Natural killer cell treated with Interleukin-12 subunit alpha and Interleukin-12 subunit beta and Interleukin-15 and Interleukin-18, amount 100 ng/mL, for 72 hours (primary cell): Measurements from ENCODE around the gene SAMD5. TPM values are rescaled to one million over a fixed set of nuclear protein-coding genes. Genes with fewer than 3 reads are reported as not detected.

ENCODE experiments used
- ATAC-seq, 2 donors: fragments of 150-1000 bp; cut with Tn5 transposase in 1 of 2; sonication (Bioruptor Pico), chemical (Tn5 transposase) in 1 of 2; 2 replicates each; pipeline ENCODE4 v1.10.0; 2021
- DNase-seq: peaks from one replicate; pipeline ENCODE4 v3.0.0; 2022; ENCODE audit warnings: low spot score
- H3K27ac Mint-ChIP-seq, 2 donors: 1 replicate in 1 of 2; 2 replicates in 1 of 2; pipeline ENCODE4 v1.8.0; 2022; ENCODE audit warnings: mixed read lengths in 2 of 2, mild to moderate bottlenecking in 1 of 2, moderate library complexity in 1 of 2
- H3K27me3 Mint-ChIP-seq, 2 donors: 1 replicate in 1 of 2; 2 replicates in 1 of 2; pipeline ENCODE4 v1.8.0; 2022; ENCODE audit warnings: mixed read lengths in 2 of 2
- H3K36me3 Mint-ChIP-seq: one replicate; pipeline ENCODE4 v1.8.0; 2022; ENCODE audit warnings: mixed read lengths
- H3K4me1 Mint-ChIP-seq, 2 donors: 1 replicate in 1 of 2; 2 replicates in 1 of 2; pipeline ENCODE4 v1.8.0; 2022; ENCODE audit warnings: low read depth in 2 of 2, mixed read lengths in 2 of 2, mild to moderate bottlenecking in 1 of 2
- H3K4me3 Mint-ChIP-seq: one replicate; pipeline ENCODE4 v1.8.0; 2022; ENCODE audit warnings: mixed read lengths
- H3K9me3 Mint-ChIP-seq: 2 replicates; pipeline ENCODE4 v1.8.0; 2022; ENCODE audit warnings: mixed read lengths
- total RNA-seq, 2 donors: library from RNA; stranded (reverse); gene quantifications; one replicate each; pipeline ENCODE4 v1.2.3, GENCODE V29; 2022

SAMD5 gene
- total RNA-seq, 2 donors from 2014 or later, result not detected

- H3K27me3 Mint-ChIP-seq, result peaks cover 40 to 44% of the 10 kb centered on the region in 2 donors
- H3K27ac Mint-ChIP-seq, result no peak overlapping the region
- H3K9me3 Mint-ChIP-seq, result no peaks in the 10 kb centered on the region
- H3K4me3 Mint-ChIP-seq, result peak overlapping the region; percentile 50
- ATAC-seq, result peak in 1 of 2 donors; percentile 24
- H3K4me1 Mint-ChIP-seq, result peaks cover 4 to 5% of the 10 kb centered on the region in 2 donors
- DNase-seq, result no peak
- peaks cover 4% of the 10 kb centered on the region for H3K36me3 Mint-ChIP-seq
Observed at GRCh38 chr6:147508866-147509608, 547 bp downstream of the SAMD5 start.

DNA sequence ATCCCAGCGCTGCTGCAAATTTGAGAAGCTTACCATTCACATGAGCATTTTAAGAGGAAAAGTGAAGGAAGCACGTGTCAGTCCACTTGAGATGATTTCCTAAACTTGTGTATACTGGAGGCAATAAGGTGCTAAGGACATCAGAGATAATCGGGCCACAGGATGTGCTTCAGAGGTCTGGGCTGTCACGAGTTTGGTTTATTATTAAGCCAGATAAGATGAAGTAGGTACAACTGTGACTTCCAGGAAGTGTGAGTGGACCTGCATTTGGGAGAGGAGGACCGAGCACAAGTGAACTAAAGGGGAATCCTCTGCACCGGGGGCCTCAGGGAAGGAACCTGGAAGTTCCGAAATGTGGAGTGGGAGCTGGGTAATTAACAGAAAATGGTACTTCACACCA lies 1.4 kb downstream of the SAMD5 start:
- no peaks in the 10 kb centered on the region for H3K9me3 Mint-ChIP-seq
- H3K4me3 Mint-ChIP-seq, result peak overlapping the region; percentile 38
- H3K4me1 Mint-ChIP-seq, result peaks cover 4 to 5% of the 10 kb centered on the region in 2 donors
- H3K36me3 Mint-ChIP-seq, result peaks cover 4% of the 10 kb centered on the region
- ATAC-seq, result no peak
- no peak overlapping the region for H3K27ac Mint-ChIP-seq
- peaks cover 40 to 42% of the 10 kb centered on the region in 2 donors for H3K27me3 Mint-ChIP-seq
- DNase-seq, result no peak

GRCh38 chr6:147510929-147511590 lies 2.6 kb downstream of the SAMD5 start:
- Mint-ChIP-seq H3K27me3 (peaks cover 37 to 44% of the 10 kb centered on the region in 2 donors), H3K9me3 (peaks cover 4% of the 10 kb centered on the region)
- ATAC-seq, result no peak

DNA sequence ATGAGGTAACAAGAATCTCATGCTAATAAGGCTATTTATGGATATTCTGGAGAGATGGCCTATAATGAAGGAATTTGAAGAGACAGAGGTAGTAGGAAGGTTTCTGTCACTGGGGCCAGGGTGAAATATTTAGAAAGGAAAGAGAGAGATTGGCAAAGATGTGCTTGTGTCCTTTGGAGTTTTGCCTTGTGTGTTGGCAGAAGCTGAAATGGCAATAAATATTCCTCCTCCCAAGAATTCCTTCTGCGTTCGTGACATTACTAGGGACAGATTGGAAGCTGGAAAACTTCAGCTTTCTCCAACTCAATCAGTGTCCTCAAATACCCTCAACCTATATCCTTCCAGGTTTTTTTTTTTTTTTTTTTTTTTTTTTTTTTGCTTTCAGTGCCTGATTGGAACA lies 6.3 kb downstream of the SAMD5 start:
- Mint-ChIP-seq H3K27me3 (peaks cover 18 to 23% of the 10 kb centered on the region in 2 donors), H3K9me3 (peaks cover 4% of the 10 kb centered on the region), H3K36me3 (no peaks in the 10 kb centered on the region), H3K4me3 (no peak overlapping the region), H3K4me1 (peaks cover 0 to under 1% of the 10 kb centered on the region in 2 donors), H3K27ac (no peak overlapping the region)
- DNase-seq (no peak), ATAC-seq (no peak)

More at GRCh38 chr6:147510929-147511590, 2.6 kb downstream of the SAMD5 start:
- H3K4me1 Mint-ChIP-seq, result peaks cover 4 to 5% of the 10 kb centered on the region in 2 donors
- no peak for DNase-seq
- H3K27ac Mint-ChIP-seq, result no peak overlapping the region
- no peak overlapping the region for H3K4me3 Mint-ChIP-seq
- H3K36me3 Mint-ChIP-seq, result peaks cover 4% of the 10 kb centered on the region

GRCh38 chr6:147515327-147515726 lies 6.8 kb downstream of the SAMD5 start:
- DNase-seq (no peak), ATAC-seq (no peak)
- H3K27ac Mint-ChIP-seq, result no peak overlapping the region
- peaks cover 13 to 18% of the 10 kb centered on the region in 2 donors for H3K27me3 Mint-ChIP-seq
- no peak overlapping the region for H3K4me3 Mint-ChIP-seq
- no peaks in the 10 kb centered on the region for H3K36me3 Mint-ChIP-seq
- no peaks in the 10 kb centered on the region for H3K4me1 Mint-ChIP-seq
- H3K9me3 Mint-ChIP-seq, result peaks cover 4% of the 10 kb centered on the region

GRCh38 chr6:147522597-147522996 lies 14.1 kb downstream of the SAMD5 start:
- Mint-ChIP-seq H3K36me3 (no peaks in the 10 kb centered on the region), H3K4me3 (no peak overlapping the region), H3K27ac (no peak overlapping the region), H3K4me1 (no peaks in the 10 kb centered on the region), H3K27me3 (peaks cover 2 to 15% of the 10 kb centered on the region in 2 donors), H3K9me3 (no peaks in the 10 kb centered on the region)
- ATAC-seq (no peak), DNase-seq (no peak)

DNA sequence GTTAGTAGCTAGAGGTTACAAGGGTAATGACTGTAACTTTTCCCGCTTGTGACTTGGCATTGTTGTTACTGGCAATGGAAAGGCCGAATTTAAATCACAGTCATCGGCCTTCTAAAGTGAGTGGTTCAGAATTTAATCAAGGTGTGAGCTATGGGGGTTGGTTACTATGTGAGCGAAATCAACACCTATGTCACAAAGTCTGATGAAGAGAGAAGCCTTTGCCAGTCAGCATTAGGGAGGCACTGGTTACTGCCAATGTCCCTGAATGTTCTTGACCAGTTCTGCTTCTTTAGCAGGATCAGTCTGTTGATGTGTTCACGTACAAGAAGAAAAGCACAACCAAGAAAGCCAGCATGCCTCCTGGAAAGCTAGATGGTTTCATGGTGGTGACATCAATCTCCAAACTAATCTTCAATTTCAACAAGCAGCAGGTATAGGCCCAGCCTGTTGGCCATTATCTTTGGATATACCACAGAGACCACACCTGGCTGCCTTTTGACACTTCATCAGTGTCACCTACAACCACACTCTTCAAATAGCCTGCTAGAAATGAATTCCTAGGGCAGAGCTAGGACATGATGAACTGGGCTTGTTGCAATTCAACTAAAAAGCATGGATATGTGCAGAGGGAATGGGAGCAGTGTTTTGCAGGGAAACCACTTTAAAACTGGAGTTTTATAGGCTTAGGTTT lies 17.2 kb downstream of the SAMD5 start:
- Mint-ChIP-seq H3K36me3 (no peaks in the 10 kb centered on the region), H3K27ac (no peak overlapping the region), H3K9me3 (no peaks in the 10 kb centered on the region), H3K4me3 (no peak overlapping the region), H3K27me3 (peaks cover 8 to 21% of the 10 kb centered on the region in 2 donors), H3K4me1 (no peaks in the 10 kb centered on the region)
- no peak for DNase-seq
- ATAC-seq, result no peak

- Mint-ChIP-seq H3K27ac (no peak overlapping the region), H3K4me1 (no peaks in the 10 kb centered on the region), H3K9me3 (no peaks in the 10 kb centered on the region), H3K27me3 (peaks cover 11 to 21% of the 10 kb centered on the region in 2 donors), H3K36me3 (no peaks in the 10 kb centered on the region), H3K4me3 (no peak overlapping the region)
- ATAC-seq, result no peak
- DNase-seq, result no peak
Observed at GRCh38 chr6:147527197-147527596, 18.7 kb downstream of the SAMD5 start.

DNA sequence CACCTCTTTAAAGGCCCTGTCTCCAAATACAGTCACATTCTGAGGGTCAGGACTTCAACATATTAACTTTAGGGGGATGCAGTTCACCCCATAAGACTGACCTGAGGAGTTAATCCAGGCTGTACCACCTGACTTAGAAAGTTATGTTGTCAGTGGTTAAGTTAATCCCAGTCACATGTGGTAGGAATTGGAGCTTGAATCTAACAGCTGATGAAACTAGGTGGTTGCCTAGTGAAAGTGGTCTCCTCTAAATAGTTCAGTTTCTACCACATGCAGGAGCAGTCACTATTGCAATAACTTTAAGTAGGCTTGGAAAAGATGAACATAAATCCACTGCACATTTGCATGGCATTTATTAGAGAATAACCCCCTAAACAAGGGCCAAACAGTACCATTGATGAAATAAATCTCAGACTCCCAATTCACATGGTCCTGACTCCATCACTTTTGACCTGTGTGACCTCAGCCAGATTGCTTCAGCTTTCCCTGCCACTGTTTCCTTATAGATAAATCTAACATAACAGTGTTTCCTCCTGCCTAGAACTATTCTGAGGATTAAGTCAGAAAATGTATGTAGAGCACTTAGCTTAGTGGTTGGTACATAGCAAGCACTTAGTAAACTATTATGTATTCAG lies 20.1 kb downstream of the SAMD5 start:
- peaks cover 11 to 21% of the 10 kb centered on the region in 2 donors for H3K27me3 Mint-ChIP-seq
- no peaks in the 10 kb centered on the region for H3K4me1 Mint-ChIP-seq
- H3K4me3 Mint-ChIP-seq, result no peak overlapping the region
- H3K27ac Mint-ChIP-seq, result no peak overlapping the region
- DNase-seq (no peak), ATAC-seq (no peak)
- H3K9me3 Mint-ChIP-seq, result no peaks in the 10 kb centered on the region
- H3K36me3 Mint-ChIP-seq, result no peaks in the 10 kb centered on the region

DNA sequence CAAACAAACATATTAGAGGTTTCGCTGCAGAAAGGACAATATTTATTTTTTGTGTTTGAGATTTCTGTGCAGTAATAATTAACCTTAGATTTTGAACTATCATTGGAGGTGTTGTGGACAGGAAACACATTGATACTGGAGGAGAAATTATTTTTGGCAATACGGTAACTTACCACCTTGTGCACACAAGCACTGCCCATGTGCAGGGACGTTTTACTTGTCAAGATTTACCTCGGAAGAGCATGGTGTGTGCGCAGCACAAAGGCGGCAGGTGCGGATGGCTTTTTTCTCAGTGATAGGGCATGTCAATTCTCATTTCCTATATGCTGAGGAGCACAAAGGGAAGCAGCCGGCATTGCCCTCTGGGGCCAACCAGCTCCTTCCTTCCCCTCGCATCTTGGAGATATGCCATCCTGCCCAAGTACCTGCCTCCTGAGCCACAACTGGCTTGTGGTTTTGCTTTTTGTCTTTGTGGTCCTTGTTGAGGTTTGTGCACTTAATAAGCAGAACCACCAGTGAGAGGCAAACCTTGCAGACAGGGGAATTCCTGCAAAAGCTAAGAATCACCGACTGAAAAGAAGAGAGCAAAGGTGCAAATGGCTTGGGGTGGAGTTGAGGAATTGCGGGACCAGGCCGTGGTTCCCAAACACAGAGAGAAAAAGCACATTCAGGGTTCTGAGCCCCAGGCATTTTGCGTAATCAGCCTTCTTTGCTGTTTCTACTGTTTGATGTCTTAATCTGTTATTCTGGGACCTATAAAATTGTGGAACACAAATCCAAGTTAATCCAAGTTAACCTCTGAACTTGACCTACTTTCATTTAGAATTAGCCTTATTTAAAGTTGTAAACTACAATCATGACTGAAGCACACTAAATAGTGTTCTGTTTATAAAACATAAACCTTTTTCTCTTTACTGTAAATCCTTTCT lies 21.9 kb downstream of the SAMD5 start:
- ATAC-seq, result no peak
- H3K4me1 Mint-ChIP-seq, result no peaks in the 10 kb centered on the region
- H3K9me3 Mint-ChIP-seq, result no peaks in the 10 kb centered on the region
- no peak overlapping the region for H3K27ac Mint-ChIP-seq
- peaks cover 7 to 9% of the 10 kb centered on the region in 2 donors for H3K27me3 Mint-ChIP-seq
- H3K36me3 Mint-ChIP-seq, result no peaks in the 10 kb centered on the region
- H3K4me3 Mint-ChIP-seq, result no peak overlapping the region
- DNase-seq, result no peak

GRCh38 chr6:147531321-147531720 lies 22.8 kb downstream of the SAMD5 start:
- no peak for ATAC-seq
- DNase-seq, result no peak
- H3K27ac Mint-ChIP-seq, result no peak overlapping the region
- H3K9me3 Mint-ChIP-seq, result no peaks in the 10 kb centered on the region
- no peaks in the 10 kb centered on the region for H3K36me3 Mint-ChIP-seq
- peaks cover 7 to 9% of the 10 kb centered on the region in 2 donors for H3K27me3 Mint-ChIP-seq
- no peaks in the 10 kb centered on the region for H3K4me1 Mint-ChIP-seq
- H3K4me3 Mint-ChIP-seq, result no peak overlapping the region

DNA sequence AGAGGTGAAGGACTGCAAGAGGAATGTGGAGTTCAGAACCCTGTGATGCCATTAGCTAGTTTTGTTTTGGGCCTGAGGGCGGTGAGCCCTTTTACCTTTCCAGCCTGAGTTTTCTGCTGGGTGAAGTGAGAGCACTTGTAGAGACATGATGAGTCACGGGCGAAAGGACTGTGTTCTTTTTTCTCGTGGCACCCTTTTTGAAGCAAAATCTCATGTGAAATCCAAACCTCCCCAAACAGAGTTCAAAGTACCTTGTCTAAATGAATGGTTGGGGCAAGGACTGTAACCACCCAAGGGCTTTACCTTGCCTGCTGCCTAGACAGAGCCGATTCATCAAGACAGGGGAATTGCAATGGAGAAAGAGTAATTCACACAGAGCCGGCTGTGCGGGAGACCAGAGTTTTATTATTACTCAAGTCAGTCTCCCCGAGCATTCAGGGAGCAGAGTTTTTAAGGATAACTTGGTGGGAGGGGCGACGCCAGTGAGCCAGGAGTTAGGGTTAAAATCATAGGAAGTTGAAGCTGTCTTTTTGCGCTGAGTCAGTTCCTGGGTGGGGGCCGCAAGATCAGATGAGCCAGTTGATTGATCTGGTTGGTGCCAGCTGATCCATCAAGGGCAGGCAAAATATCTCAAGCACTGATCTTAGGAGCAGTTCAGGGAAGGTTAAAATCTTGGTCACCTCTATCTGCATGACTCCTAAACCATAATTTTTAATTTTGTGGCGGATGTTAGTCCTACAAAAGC lies 25.8 kb downstream of the SAMD5 start:
- Mint-ChIP-seq H3K4me3 (no peak overlapping the region), H3K9me3 (no peaks in the 10 kb centered on the region)
- ATAC-seq, result no peak

More for the DNA sequence above, 25.8 kb downstream of the SAMD5 start:
- Mint-ChIP-seq H3K4me1 (no peaks in the 10 kb centered on the region), H3K27me3 (peaks cover 6 to 7% of the 10 kb centered on the region in 2 donors), H3K27ac (no peak overlapping the region), H3K36me3 (no peaks in the 10 kb centered on the region)
- DNase-seq, result no peak
